ENCODE data around the gene RARRES2.

GRCh38 chr7:150358433-150358832 is 17.0 kb upstream of the RARRES2 start:
- TF ChIP-seq MTA3 (CRISPR knock-in tag; IDR thresholded peaks at IDR 0.05) (no peak), RAD21 (CRISPR knock-in tag; IDR thresholded peaks at IDR 0.05) (no peak), CTCF (CRISPR knock-in tag; IDR thresholded peaks at IDR 0.05) (no peak), TARDBP (CRISPR knock-in tag; IDR thresholded peaks at IDR 0.05) (no peak), ZNF546 (CRISPR knock-in tag; conservative IDR thresholded peaks at IDR 0.05) (no peak), HNRNPK (IDR thresholded peaks at IDR 0.05; ENCODE audit: low read depth, low read length, poor library complexity, severe bottlenecking) (no peak), ZNF839 (CRISPR knock-in tag; IDR thresholded peaks at IDR 0.05; ENCODE audit: borderline replicate concordance) (no peak), KLF9 (CRISPR knock-in tag; IDR thresholded peaks at IDR 0.05; ENCODE audit: low read depth) (no peak), CHD2 (IDR thresholded peaks at IDR 0.05; ENCODE audit: low read depth, low read length) (no peak)

All from HepG2 (cell line).